Activated effector memory CD4-positive, alpha-beta T cell treated with Interleukin-2 at 50 U/mL for 16 hours (primary cell): ENCODE results near the gene LIX1L.

ENCODE experiments used
- DNase-seq: peaks from one replicate; pipeline ENCODE4 v3.0.0-alpha.2; 2020

Gene LIX1L

DNA sequence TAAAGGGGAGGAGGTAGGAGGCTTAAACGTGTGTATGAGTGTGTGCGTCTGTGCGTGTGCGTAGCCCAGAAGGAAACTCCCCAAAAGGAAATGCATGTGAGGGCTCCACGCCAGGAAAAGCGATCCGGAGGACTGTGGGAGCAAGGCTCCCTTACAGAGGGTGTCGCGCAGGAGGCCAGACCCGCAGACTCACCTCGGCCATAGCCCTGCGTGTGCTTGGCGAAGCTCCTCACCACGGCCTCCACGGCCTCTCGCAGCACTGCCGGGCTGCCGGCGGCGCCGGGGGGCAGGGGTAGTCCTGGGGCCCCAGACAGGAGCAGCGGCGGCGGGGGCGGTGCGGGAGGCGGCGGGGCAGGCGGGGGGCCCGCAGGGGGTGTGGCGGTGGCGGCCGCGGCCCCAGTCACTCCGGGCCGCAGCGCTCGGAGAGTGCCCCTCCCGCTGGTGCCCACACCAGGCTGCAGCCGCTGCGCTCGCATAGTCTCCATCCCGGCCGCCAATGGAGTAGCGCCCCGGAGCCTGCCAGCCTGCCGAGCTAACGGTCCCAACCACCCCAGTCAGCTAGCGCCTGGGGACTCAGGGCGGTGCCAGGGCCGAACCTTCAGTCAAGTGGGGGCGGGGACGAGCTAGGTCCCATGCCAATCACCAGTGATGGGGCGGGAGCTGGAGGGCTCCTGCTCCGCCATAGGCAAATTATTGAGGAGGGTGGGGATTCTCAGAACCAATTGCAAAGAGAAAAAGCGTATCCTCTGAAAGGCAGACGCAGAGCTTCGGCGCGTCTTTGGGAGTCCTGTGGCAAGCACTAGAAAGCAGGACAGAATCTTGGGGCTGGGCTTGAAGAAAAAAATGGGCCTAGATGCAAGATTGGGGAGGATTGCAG is at the start of gene LIX1L:
TSS of gene LIX1L (minus strand) at position 575 of the 877 bp plus-strand sequence. CDS start at position 485, 90 bp downstream.
- peak; percentile 93 for DNase-seq

DNA sequence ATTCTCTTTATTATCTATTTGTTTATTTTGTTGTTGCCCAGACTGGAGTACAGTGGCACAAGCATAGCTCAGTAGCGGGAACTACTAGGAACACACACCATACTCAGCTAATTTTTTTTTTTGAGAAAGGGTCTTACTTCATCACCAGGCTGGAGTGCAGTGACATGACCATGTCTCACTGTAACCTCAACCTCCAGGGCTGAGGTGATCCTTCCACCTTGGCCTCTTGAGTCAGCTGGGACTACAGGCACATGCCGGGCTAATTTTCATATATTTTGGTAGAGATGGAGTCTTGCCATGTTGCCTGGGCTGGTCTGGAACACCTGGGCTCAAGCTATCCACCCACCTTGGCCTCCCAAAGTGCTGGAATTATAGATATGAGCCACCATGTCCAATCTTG is 43.9 kb upstream of the LIX1L start:
- no peak for DNase-seq

DNA sequence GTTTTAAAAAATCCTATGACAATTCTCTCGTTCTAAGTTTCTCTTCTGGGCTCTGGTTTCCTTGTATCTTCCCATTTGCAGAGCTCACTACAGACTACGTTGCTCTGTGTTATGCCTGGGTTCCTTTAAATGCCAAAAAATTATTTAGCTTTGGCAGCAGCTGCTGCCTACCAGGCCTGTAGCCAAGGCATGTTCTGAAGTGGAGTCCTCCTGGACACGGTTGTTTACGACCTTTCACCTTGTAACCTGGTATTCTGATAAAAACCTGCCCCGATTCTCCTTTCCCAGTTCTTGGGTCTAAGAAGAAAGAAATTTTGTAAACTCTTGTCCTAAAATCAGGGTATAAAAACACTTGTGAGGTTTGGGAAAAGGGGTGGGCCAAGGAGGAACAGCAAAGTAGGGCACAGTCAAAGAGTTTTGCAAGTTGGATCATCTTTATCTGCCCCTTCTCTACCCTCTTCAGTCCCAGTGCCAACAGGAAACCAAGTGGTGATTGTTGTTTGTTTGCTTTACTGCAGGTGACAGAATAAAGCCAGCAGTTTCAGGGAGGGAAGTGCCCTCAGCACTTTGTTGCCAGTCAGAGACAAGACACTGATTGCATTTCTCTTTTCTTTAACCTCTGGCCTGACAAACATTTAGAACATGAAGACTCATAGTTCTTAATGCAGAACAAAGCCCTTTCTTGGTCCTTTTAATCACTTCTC is 41.7 kb upstream of the LIX1L start:
- DNase-seq: no peak

DNA sequence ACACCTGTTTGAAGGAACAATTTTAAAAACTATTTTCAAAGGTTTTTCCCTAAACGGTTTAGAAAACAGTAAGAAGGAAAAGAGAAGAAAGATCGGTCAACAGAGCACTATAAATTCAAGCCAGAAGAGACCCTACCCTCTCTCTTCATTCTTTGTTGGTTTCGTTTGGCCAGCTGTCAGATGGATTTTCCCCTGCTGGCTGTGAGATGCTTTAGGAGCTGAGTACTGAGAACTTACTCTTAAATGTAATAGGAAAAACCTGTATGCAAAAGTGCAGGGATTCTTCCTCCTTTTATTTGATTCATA is 39.9 kb upstream of the LIX1L start:
- no peak for DNase-seq

DNA sequence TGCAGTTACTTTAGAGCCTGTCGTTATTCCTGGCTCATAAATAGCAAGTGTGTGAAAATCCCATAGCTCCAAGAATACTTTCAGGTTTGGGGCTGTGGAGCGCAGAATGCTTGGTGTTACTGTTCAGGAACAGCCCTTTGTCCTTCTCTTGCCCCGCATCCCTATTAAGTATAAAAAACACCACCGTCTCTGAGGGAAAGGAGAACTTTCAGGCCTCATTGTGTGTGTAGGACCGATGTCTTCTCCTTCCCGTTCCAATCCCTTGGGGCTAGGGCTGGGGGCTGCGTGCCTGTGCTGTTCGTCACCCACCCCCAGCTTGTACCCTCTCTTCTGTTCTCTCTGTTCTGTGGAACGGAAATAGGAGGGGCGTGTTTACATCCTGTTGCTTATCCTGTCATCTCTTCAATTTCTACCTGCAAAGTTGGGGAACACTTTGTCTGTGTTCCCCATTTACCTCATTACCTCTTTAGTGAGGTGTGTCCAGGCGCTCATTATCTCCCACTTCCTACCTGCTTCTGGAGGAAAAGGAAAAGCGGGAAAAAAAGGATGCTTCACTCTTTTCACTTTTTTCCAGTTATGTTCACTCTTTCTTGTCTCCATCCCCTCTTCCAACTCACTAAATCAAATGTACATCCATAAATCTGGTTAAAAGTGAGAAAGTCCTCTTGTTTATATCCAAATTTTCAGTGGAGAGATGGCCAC is 39.4 kb upstream of the LIX1L start:
- peak; percentile 56 for DNase-seq

DNA sequence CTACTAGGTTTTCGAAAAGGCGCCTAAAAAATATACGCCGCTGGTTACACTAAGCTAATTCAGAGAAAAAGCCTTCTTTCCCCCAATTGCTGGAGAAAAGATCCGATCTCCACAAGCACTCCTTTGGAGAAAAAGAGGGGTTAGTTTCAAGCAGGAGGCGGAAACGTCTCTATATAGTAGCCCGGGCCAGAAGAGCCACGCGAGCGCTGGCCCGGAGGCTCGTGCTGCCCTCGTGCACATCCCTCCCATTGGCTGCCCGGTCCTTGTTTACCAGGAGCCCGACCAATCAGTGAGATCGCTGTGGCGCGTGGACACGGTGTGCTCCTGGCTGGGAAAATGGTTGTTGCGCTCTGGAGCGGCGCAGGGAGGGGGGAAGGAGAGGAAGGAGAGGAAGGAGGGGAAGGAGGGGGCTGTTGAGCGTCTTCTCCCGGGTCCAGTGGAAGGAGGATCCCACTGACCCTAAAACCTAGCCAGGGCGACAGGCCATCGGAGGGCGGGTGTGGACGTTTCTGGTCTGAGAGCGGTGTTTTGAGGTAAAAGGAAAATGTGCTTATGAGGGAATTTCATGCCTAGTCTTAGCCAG is 38.7 kb upstream of the LIX1L start, which contains the start of gene TXNIP:
TSS of gene TXNIP (minus strand) at position 147 of the 583 bp plus-strand sequence. CDS start 313 bp downstream, outside the sequence.
- DNase-seq: peak; percentile 88

DNA sequence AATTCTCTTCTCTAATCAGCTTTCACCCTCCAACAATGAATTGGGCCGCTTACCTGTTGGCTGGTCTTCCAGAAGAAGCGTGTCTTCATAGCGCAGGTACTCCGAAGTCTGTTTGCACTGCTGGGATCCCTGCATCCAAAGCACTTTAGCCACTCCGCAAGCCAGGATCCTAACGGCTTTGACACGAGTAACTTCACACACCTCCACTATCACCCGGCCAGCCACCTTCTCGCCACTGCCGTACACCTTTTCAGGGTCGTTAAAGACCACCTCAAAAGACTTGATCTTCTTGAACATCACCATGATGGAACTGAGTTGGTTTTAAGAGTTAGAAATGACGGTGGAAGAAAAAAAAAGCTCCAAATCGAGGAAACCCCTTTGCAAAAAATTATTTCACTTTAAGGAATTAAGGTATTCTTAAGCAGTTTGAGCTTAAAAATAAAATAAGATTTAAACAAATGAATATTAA is 38.2 kb upstream of the LIX1L start:
- DNase-seq: no peak

DNA sequence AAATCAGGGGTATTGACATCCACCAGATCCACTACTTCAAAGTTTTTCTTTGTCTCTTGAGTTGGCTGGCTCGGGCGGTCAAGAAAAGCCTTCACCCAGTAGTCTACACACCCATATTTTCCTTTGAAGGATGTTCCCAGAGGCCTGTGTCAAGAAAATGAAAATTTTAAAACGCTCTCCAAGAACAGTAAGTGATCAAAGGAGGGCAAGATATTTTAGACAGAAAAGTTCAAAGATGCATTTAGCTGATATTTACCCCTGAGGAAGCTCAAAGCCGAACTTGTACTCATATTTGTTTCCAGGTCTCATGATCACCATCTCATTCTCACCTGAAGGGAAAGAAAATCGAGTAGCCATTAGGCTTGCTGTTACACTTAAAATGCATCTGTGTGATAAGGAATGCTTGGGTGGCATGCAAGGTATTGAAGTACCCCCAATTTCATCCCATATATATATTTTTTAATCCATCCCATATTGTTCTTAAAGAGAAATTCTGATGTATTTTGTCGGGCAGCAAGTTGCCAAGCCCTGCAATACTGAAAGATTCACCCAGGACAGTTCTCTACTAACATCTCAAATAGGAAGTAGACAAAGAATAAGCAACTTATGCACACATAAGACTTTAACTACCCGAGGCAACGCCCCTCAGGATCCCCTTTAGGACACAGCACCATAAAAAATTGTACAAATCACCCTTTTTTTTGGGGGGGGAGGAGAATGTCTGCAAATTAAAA is 37.5 kb upstream of the LIX1L start:
- DNase-seq: no peak

DNA sequence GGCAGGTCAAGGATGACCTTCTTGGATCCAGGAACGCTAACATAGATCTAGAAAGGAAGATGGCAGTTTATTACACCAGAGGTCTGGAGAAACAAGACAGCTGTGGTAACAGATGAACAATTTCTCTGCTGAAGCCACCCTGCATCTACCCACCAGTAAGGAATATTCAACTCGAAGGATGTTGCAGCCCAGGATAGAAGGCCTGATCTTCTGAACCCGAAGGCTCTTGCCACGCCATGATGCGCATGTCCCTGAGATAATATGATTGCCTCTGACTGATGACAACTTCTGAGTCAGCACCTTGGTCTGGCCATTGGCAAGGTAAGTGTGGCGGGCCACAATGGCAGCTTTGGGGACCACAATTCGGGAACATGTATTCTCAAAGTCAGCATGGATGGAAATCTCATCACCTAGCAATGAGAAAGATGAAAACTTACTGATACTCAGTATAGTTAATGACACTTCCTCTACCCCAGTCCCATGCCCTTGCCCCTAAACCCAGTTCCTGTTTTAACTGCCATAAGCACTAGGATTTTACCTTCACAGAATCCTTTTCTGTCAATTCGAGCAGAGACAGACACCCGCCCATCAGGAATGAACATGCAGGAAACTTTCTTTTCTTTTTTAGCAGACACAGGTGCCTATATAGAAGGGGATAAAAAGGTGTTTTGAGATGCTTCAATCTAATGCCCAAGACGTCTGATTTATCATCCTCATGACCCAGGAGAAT is 36.7 kb upstream of the LIX1L start:
- DNase-seq: no peak

DNA sequence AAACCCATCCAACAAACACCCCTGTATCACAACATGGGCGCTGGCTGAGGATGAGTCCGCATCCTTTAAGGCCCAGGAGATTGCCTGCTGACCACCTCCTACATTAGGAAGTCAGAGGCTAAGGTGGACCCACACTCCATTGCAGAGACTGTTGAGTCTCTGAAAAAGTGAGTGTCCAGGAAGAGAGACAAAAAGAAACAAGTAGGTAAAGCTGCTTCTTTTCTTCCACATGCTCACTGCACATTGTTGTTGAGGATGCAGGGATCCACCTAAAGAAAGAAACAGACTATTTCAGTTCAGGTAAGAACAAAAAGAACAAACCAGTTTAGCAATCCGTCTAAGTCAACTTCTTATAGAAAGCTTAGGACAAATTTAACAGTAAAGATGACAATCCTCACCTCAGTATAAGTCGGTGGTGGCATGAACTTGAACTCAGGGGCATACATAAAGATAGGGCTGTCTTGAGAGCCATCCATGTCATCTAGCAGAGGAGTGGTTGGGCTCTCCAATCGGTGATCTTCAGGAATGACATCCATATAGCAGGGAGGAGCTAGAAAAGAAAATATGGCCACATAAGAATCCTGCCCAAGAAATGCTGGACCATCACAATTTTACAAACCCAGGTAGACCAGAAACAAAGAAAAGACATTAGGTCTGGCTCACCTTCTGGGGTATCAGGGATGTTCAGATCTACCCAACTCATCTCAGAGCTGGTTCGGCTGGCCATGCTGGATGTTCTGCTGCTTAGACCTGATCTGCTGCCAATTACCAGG is 36.0 kb upstream of the LIX1L start:
- no peak for DNase-seq

DNA sequence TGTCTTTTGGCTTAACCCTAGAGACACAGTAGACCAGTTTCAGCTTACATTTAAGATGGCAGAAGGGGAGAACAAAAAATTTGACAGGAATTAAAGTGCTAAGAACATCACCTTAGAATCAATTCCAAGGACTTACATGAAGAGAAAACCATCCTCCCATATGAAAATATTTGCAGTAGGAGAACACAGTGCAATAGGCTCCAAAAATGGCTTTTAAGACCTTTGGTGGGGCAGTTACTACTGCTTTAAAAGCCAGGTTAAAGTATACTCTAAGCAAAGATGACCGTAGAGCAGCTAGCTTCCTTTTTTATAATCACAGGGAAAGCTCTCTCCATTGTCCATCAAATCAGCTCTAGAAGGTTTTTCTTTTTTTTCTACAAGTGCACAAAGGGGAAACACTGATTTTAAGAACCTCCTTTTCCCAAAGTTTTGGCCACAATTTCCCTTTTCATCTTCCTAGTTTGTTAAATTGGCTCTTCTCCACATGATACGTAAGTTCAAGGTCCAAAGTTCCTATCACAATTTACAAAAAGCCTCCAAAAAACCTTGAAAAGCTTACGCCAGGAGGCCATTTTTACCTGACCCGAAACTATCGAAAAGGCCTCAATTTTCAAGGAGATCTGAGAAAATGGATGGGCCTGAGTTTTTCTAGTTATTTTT is 35.3 kb upstream of the LIX1L start:
- DNase-seq: no peak

DNA sequence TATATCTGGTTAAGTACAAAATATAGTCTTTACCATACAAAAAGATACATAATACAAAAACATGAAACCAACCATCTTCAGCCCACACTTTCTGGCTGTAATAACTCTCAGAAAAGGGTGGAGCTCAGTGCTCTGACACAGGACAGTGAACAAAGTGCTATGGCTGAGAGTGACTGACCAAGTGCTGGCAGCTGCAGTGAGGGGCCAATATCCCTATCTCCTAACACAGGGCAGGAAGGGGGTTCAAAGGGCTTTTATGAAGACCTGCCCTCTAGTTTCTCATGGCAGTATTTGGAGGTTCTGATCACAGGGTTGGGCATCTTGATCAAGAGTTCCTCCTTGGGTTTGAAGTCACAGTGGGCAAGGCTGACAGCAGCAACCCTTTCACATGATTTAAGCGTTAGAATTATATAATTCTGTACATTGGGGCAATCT is 34.7 kb upstream of the LIX1L start:
- DNase-seq: no peak

DNA sequence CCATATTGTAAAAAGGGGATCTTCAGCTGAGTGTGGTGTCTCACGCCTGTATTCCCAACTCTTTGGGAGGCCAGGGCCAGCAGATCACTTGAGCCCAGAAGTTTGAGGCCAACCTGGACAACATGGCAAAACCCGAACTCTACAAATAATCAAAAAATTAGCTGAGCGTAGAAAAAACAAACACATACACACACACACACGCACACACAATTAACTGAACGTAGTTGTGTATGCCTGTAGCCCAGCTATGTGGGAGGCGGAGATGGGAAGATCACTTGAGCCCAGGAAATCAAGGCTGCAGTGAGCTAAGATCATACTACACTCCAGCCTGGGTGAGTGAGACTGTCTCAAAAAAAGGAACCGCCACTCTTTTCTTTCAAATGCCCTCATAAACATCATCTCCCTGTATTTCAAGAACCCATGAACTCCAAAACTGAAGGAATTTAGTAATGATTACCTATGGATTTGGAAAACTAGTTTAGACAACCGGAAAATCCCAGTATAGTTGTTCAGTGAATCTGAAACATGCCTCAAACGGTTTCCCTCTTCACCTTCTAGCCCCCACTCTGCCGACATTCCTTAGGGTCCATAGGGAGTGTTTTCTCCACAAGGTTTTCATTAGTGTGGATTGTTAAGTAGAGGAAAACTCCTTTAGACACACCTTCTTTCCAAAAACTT is 34.1 kb upstream of the LIX1L start:
- no peak for DNase-seq

DNA sequence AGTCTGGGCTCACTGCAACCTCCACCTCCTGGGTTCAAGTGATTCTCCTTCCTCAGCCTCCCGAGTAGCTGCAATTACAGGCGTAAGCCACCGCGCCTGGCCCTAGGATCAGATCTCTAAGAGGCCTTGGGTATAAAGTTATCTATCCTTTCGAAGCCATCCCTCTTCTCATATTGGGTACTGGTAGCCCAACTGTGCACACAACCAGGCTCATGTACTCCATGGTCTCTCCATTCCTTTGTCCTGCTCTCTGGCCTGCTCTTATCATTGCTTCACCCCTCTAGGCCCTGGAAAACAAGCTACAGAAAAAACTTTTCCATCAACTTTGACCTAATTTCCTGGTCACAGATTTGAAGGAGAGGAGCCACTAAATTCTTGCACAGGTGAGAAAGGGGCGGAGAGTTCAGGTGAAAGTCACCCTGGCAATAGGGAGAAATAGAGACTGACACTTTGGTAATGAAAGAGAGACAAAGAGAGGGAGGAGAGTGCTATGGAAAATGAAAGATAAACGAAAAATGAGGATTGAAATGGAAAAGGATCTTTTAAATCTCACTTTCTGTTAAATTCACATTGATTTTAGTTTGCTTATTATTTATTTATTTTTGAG is 32.5 kb upstream of the LIX1L start:
- no peak for DNase-seq

DNA sequence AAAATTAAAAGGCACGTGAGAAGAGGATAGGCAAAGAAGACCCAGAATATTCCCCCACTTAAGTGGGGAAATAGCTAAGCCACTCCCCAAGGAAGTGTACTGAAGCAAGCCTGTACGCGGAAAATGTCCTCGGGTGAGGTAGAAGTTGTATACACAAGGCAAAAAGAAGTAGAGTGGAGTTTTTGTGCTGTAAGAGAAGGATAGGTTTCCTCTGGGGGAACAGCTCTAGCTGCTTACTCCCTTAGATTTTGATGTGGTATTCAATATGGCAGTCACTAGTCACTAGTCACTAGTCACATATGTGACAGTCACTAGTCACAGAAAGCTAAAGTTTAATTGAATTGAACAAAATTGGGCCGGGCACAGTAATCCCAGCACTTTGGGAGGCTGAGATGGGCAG is 31.0 kb upstream of the LIX1L start:
- no peak for DNase-seq

DNA sequence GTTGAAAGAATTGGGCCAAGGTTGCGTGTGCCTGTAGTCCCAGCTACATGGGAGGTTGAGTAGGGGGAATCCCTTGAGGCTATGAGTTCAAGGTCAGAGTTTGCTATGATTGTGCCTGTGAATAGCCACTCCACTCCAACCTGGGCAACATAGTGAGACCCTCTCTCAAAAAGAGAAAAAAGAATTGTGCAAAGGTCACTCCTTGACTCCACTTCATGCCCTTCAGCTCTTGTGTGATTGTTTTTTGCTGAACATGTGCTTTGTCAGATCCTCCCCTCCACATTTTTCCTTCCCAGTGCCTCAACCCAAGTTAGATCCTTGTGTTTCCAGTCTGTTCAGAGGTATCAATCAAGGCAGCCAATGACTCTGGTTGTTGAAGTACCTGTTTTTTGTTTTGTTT is 30.1 kb upstream of the LIX1L start:
- no peak for DNase-seq

DNA sequence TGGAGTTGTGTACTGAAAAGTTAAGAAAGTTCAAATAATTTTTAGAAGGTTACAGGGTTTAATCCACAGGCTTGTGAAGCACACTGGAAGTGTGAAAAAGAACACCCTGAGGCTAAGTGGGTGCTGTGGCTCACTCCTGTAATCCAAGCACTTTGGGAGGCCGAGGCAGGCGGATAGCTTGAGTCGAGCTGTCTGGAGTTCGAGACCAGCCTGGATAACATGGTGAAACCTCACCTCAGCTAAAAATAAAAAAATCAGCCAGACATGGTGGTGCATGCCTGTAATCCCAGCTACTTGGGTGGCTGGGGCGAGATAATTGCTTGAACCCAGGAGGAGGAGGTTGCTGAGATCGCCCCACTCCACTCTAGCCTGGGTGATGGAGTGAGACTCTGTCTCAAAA is 28.7 kb upstream of the LIX1L start:
- DNase-seq: no peak

DNA sequence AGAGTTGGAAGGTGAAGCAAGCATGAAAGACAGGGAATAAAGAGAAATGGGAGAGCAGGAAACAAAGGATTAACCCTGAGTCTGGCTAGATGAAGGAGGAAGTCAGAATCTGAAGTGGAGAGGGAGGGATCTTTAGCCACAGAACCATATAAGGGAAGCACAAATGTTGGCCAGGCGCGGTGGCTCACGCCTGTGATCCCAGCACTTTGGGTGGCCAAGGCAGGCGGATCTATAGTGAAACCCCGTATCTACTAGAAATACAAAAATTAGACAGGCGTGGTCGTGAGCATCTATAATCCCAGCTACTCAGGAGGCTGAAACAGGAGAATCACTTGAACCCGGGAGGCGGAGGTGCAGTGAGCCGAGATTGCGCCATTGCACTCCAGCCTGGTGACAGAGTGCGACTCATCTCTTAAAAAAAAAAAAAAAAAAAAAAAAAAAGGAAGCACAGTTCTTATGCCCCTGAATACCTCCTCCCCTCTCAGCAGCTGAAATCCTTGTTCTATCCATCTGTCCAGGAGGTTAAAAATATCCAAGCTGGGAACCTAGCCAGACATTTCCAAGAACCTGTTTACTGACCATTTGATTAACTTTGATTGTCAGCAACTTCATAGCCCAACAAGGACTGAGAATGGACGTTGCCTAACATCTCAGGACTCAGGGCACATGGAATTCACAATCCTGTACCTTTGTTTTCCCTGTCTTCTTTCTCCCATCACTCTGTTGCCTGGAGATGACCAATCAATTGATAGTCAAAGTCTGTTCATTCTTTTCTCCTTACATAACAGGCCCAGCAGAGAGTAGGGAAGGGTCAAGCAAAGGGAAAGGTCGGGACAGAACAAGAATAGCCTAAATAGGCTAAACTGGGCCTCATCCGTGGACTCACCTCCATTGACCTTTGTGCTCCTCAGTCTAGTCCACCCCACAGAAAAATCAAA is 28.0 kb upstream of the LIX1L start:
- no peak for DNase-seq
